ENCODE data around the gene MARCHF3. TPM values are rescaled to one million over a fixed set of nuclear protein-coding genes. Genes with fewer than 3 reads are reported as not detected.
"Not testable (repeated sequence)": the region's sequence is repeated elsewhere in the genome, so short reads cannot be mapped to it uniquely, and the experiment has no call there.

The MARCHF3 gene
- total RNA-seq, 6 experiments from 2014 or later: 0.33 to 4.3 (median 0.77) TPM

DNA sequence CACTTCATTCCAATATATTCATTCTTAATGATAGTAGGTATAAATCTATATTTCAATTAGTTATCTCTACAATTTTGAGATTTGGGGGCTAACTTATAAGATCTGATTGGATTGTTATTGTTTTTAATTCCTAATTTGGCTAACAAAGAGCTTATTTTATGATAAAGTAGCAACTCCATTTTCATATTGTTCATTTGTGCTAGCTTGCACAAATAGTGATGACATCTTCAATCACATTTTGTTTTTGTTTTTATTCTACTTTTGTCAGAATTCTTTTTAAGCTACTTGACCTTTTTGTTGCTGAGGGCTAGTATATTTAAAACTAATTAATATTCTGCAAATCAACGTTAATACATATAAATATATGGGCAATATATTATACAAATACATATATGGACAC is 22.8 kb downstream of the MARCHF3 start:
- DNase-seq (no peak), ATAC-seq (no peak)
- no peaks in the 10 kb centered on the region for H3K9me3 ChIP-seq
- H3K4me1 ChIP-seq: no peaks in the 10 kb centered on the region
- 84% methylated on average over 1 of the region's 1 CpG for WGBS (ENCODE audit: insufficient coverage, low coverage, low lambda C conversion rate, missing lambda C conversion rate)
- intact Hi-C loops (cut with DNase I): no loop called here
- no peak overlapping the region for H3K27ac ChIP-seq
- H3K27me3 ChIP-seq: no peaks in the 10 kb centered on the region
- TF ChIP-seq POLR2A (IDR thresholded peaks at IDR 0.05): no peak
- H3K4me3 ChIP-seq: no peak overlapping the region
- no peaks in the 10 kb centered on the region for H3K36me3 ChIP-seq

DNA sequence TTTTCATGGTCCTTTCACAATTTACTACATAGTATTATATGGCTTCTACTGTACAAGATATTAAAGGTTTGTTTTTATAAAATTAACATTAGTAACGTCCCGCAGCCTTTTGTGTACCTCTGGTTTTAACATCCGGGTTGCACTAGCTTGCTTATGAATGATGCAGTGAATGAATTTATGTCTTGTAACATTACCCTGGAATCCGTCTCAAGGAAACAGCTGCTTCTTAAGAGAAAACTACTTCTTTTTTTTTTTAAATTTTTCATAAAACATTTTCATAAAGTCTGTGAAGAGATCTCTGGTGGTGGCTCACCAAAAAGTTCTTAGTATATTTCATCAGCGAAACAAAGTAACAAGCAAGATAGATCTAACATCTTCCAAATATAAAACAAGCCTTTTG is 23.6 kb downstream of the MARCHF3 start:
- Histone ChIP-seq H3K4me1 (no peaks in the 10 kb centered on the region), H3K27ac (no peak overlapping the region), H3K4me3 (no peak overlapping the region), H3K27me3 (no peaks in the 10 kb centered on the region), H3K9me3 (no peaks in the 10 kb centered on the region), H3K36me3 (no peaks in the 10 kb centered on the region)
- DNase-seq (no peak), ATAC-seq (no peak)
- intact Hi-C loops (cut with DNase I): no loop called here
- no peak for TF ChIP-seq POLR2A (IDR thresholded peaks at IDR 0.05)
- TF ChIP-seq, protein P1, sequence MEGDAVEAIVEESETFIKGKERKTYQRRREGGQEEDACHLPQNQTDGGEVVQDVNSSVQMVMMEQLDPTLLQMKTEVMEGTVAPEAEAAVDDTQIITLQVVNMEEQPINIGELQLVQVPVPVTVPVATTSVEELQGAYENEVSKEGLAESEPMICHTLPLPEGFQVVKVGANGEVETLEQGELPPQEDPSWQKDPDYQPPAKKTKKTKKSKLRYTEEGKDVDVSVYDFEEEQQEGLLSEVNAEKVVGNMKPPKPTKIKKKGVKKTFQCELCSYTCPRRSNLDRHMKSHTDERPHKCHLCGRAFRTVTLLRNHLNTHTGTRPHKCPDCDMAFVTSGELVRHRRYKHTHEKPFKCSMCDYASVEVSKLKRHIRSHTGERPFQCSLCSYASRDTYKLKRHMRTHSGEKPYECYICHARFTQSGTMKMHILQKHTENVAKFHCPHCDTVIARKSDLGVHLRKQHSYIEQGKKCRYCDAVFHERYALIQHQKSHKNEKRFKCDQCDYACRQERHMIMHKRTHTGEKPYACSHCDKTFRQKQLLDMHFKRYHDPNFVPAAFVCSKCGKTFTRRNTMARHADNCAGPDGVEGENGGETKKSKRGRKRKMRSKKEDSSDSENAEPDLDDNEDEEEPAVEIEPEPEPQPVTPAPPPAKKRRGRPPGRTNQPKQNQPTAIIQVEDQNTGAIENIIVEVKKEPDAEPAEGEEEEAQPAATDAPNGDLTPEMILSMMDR (IDR thresholded peaks at IDR 0.05): no peak
- 51% methylated on average over 5 of the region's 5 CpGs for WGBS (ENCODE audit: insufficient coverage, low coverage, low lambda C conversion rate, missing lambda C conversion rate)

GRCh38 chr5:127005282-127005681 is 25.1 kb downstream of the MARCHF3 start:
- intact Hi-C loops (cut with DNase I); H3K36me3 ChIP-seq; H3K27ac ChIP-seq; H3K4me3 ChIP-seq; H3K4me1 ChIP-seq; H3K9me3 ChIP-seq; H3K27me3 ChIP-seq; ATAC-seq; DNase-seq: not testable (repeated sequence)
- WGBS (ENCODE audit: insufficient coverage, low coverage, low lambda C conversion rate, missing lambda C conversion rate): 68% methylated on average over 2 of the region's 3 CpGs

DNA sequence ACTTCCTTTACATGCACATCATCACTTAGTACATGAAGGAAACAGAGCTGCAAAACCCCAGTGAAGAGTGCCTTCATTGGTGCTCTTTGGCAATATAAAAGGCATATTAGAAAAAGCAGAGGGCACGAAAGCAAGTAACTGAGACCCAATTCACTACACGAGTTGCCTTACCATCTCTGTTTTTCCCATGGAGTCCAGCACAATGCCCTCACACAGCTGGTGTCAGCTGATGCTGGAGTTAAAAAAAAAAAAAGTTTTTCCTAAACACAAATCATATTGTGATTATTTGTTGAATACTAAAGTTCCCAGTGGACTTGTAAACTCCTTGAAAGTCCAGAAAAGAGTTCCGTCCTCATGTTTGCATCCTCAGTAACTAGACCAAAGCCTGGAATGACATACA is 25.6 kb downstream of the MARCHF3 start:
- Histone ChIP-seq H3K27ac (no peak overlapping the region), H3K27me3 (no peaks in the 10 kb centered on the region), H3K36me3 (no peaks in the 10 kb centered on the region), H3K4me3 (no peak overlapping the region), H3K4me1 (no peaks in the 10 kb centered on the region), H3K9me3 (no peaks in the 10 kb centered on the region)
- intact Hi-C loops (cut with DNase I): no loop called here
- no peak for ATAC-seq
- no peak for DNase-seq
- no peak for TF ChIP-seq POLR2A (IDR thresholded peaks at IDR 0.05)
- TF ChIP-seq, protein P1 (IDR thresholded peaks at IDR 0.05): no peak
- 84% methylated on average over 3 of the region's 3 CpGs for WGBS (ENCODE audit: insufficient coverage, low coverage, low lambda C conversion rate, missing lambda C conversion rate)

DNA sequence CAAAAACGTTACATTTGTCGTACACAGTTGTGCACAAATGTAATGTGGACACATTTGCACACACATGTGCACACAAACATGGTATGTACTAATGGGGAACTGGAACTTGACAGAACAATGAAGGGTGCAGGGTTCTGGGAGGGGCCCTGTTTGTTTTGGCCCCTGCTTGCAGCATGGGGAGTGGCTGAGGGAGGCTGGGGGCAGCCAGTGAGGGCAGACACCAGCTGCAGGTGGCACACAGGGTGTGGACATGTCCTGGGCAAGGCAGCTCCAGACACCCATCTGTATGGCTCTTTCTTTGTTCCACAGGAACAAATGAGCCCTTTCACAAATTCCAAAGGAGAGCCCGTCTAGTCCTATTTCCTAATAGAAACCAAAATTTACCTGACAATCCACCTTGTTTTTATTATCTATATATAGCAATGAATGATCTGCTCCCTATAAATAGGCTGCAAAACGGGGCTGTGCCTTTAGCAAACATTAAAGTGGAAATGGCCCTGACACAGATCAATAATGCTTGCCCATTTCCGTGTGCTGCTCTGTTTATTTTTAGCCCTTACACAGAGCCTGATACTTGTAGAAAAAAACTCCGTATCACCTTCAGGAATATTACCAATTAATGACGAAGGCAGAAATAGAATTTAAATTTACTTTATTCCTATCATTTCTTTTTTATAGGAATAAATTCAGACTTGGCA is 26.4 kb downstream of the MARCHF3 start:
- intact Hi-C loops (cut with DNase I): no loop called here
- TF ChIP-seq POLR2A (IDR thresholded peaks at IDR 0.05): no peak
- TF ChIP-seq, protein P1 (IDR thresholded peaks at IDR 0.05): no peak
- Histone ChIP-seq H3K4me3 (no peak overlapping the region), H3K36me3 (no peaks in the 10 kb centered on the region), H3K4me1 (no peaks in the 10 kb centered on the region), H3K27ac (no peak overlapping the region), H3K9me3 (no peaks in the 10 kb centered on the region), H3K27me3 (no peaks in the 10 kb centered on the region)
- ATAC-seq (peak; percentile 62 to 95 (median 78)), DNase-seq (no peak)
- WGBS (ENCODE audit: insufficient coverage, low coverage, low lambda C conversion rate, missing lambda C conversion rate): 41% methylated on average over 6 of the region's 7 CpGs

Measured in right lobe of liver (tissue), 6 donors.